GM21381 (cell line): ENCODE data around the gene FNIP2.
A peak's percentile ranks its signal among the peaks of the same experiment; 100 is the strongest.

Source experiments
- ATAC-seq: cut with Tn5 transposase; IDR thresholded peaks from one replicate; pipeline ENCODE4 v1.9.1; 2021; ENCODE audit warnings: mild to moderate bottlenecking, moderate library complexity; ENCODE audit not compliant: unreplicated experiment

Gene FNIP2

GRCh38 chr4:158835226-158836001, 66.6 kb downstream of the FNIP2 start:
- no peak for ATAC-seq

- ATAC-seq = no peak
Observed at GRCh38 chr4:158836002-158836369, 67.2 kb downstream of the FNIP2 start.

DNA sequence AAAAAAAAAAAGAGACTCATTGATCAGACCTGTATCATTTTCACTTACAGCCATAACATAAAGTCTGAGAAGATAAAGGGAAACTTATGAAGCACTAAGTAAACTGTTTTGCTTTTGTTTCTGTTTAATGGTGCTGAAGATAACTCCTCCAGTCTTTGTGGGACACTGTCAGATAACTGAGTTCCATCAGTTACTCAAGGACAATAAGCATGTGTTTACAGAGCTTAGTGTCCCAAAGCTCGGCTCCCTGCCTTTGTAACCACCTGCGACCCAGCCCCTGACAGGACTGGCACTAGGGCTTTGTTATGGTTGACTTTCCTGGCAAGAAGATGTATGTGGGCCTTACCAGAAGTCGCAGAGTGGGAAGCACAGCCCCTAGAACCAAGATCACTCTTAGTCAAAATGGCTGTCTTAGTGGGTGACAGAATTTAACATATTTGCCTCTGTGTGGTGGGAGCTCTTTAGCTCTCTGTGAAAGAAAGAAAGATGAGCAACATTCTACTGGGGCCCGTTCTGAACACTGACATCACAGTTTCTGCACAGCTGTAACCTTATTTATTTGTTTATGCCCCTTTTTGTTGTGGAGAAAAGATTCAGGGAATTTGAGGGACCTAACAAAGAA, 68.1 kb downstream of the FNIP2 start:
- ATAC-seq = no peak

DNA sequence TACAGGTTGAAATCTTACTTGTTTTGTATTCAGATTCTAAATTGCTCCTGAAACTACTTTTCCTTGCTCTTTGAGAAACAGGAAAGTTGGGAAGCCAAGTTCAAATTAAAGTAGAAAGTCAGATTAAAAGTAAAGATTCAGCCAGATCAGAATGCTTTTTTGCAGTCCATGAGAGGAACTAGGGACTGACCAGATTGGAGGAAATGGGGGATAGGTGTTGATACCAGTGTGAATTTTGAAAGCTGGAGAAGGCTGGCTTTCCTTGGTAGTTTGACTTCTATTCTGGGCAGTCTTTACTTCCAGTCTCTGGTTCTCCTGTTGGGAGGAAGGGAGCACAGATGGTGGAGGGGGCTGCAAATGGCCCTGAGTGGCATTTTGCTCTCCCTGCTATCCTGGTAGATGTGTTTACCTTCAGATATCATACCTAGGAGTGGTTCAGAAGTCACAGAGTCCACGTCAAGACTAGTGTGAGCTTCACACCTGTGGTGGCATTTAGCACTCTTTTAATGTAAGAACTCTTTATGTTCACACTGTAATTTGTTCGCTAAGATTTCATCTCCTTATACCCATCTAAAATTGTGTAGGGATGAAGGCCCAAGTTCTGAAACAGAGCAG, 68.8 kb downstream of the FNIP2 start:
- ATAC-seq = no peak

DNA sequence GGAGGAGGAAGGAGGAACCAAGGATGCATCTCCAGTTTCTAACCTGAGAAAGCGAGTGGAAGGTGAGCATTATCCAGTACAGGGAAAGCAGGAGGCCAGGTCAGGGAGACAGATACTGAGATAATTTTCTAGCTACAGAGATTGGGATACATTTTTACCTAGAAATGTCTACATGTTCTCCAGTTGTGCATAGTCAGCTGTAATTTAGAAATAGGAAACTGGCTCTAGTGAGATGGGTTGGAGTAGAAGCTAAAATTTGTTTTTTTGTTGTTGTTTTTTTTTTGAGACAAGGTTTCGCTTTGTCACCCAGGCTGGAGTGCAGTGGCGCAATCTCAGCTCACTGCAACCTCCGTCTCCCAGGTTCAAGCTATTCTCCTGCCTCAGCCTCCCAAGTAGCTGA, 71.3 kb downstream of the FNIP2 start:
- no peak for ATAC-seq

DNA sequence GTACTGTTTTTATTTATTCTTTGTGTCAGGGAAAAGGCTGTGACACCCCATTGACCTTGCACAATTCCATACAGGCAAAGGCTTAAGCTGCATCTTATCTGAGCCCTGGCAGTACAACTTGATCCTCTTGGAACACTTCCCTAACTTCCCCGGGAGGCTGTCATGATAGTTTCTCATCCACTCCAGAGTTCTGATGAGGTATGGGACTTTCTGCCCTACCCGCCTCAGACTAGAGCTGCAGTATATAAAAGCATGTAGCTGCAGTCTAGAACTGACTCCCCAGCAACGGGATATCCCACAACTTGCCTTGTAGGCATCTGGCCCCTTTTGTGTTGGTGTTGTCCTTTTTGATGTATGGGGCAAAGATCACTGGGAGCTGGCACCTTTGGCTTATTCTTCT, 72.7 kb downstream of the FNIP2 start:
- ATAC-seq = no peak

- no peak for ATAC-seq
Observed at GRCh38 chr4:158845311-158846041, 76.7 kb downstream of the FNIP2 start.

GRCh38 chr4:158847535-158847934, 78.7 kb downstream of the FNIP2 start:
- no peak for ATAC-seq

GRCh38 chr4:158849681-158850080, 80.9 kb downstream of the FNIP2 start:
- no peak for ATAC-seq

- ATAC-seq = no peak
Observed at GRCh38 chr4:158850371-158850770, 81.5 kb downstream of the FNIP2 start.

- ATAC-seq = no peak
Observed at GRCh38 chr4:158850800-158851644, 82.2 kb downstream of the FNIP2 start.

DNA sequence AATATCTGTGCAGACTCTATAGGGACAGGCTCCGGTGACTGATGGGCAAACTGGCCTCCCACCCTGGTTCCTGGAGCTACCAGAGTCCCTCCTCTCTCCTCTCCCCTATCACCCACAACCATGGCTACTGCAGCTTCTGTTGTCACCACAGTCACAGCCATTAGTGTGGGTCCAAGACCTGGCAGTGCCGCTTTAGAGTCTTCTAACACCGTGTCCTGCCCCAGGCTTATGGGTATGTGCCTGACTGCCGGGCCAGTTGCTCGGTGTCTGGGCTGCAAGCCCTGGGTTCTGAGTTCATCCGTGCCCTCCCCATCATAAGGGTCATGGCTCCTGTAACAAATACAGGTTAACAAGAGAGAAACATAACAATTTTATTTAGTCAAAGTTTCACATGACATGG, 85.4 kb downstream of the FNIP2 start:
- ATAC-seq = no peak

GRCh38 chr4:158856852-158857251, 88.0 kb downstream of the FNIP2 start:
- no peak for ATAC-seq

DNA sequence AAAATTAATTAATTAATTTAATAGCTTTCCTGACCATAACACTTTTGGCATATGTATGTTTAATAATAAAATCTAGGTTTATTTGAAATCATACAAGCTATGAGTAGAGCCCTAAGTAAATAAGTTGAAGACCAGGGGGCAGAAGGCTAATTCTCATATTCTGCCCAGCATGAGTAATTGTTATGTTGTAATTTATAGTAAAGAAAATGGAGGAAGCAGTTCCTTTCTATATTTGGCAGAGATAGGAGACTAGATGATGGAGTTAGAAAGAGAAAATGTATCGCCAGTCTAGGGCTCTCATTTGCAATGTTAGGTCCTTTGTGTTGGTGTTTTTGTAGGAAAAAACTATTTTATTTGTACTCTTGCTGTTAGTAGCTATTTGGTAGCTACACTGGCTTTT, 89.1 kb downstream of the FNIP2 start:
- no peak for ATAC-seq

GRCh38 chr4:158858410-158859199, 89.8 kb downstream of the FNIP2 start:
- no peak for ATAC-seq

GRCh38 chr4:158859661-158860060, 90.8 kb downstream of the FNIP2 start:
- ATAC-seq = no peak

GRCh38 chr4:158860856-158861255, 92.0 kb downstream of the FNIP2 start:
- ATAC-seq = peak; percentile 81

DNA sequence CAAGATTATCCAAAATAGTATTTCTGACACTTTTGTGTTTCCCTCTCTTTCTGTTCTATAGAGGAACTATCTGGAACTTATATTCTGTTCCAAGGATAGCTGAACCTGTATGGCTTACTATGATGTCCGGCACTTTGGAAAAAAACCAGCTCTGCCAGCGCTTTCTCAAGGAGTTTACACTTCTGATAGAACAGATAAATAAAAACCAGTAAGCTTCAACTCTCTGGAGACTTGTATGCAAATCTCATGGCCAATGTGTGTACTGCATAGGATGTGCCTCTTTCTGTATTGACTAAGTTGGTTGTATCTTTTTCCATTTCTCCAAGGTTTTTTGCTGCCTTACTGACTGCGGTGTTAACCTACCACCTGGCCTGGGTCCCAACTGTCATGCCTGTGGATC, 92.5 kb downstream of the FNIP2 start:
- peak; percentile 61 for ATAC-seq

DNA sequence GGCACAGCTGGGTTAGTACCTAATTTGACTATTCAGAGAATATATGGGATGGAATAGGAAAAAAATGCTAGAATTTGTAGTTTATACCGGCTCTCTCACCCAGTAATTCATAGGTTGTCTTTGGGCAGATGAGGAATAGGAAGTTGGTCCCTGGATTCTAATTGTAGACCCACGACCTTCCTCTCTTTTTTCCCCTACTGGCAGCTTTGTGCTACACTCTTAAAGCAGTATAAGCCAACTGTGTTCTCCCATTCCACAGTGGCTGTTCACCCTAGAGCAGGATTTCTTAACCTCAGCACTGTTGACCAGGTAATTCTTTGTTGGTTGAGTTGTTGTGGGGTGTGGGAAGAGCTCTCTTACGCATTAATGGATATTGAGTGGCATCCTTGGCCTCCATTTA, 92.9 kb downstream of the FNIP2 start:
- no peak for ATAC-seq

DNA sequence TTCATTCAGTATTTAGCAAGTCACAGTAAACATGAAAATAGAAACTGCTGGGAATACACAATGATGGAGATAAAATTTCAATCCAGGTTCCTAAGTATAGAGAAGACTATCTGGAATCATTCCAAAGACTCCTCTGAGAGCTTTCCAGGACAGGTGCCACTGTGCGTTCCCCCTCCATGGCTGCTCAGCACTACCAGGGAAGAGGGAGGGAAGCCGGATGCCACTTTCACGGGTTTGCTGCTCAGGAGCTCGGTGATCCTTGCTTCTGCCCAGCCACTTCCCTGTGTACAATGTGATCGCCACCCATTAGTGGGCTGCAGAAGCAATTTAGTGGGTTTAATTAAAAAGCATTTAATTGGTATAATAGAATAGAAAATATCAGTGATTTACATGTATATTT, 94.5 kb downstream of the FNIP2 start:
- no peak for ATAC-seq
